MM.1S (cell line): ENCODE measurements around the gene NEURL3.
A peak's percentile ranks its signal among the peaks of the same experiment; 100 is the strongest.

Experiments used
- DNase-seq: peaks from one replicate; pipeline ENCODE4 v3.0.0-alpha.2; 2015
- H2AFZ ChIP-seq: fragments of 300-600 bp; sonication (generic); 2 replicates; pipeline ENCODE4 v1.6.0; 2016; ENCODE audit warnings: antibody characterized with exemption, low read length
- H3F3A ChIP-seq: fragments of 300-600 bp; sonication (generic); 2 replicates; pipeline ENCODE4 v1.6.1; 2016; ENCODE audit warnings: mild to moderate bottlenecking, antibody characterized with exemption, low read length, moderate library complexity, mixed read lengths; ENCODE audit not compliant: insufficient read depth
- H3K27ac ChIP-seq: fragments of 300-600 bp; sonication (generic); 2 replicates; pipeline ENCODE4 v1.5.1; 2016; ENCODE audit warnings: mild to moderate bottlenecking, low read length
- H3K27me3 ChIP-seq: fragments of 300-600 bp; sonication (generic); replicated peaks from 2 replicates; pipeline ENCODE4 v1.6.0; 2016; ENCODE audit warnings: low read length; ENCODE audit not compliant: insufficient read depth
- H3K36me3 ChIP-seq: fragments of 300-600 bp; sonication (generic); replicated peaks from 2 replicates; pipeline ENCODE4 v1.6.1; 2016; ENCODE audit warnings: mild to moderate bottlenecking, low read length, mixed read lengths; ENCODE audit not compliant: insufficient read depth
- H3K4me1 ChIP-seq: fragments of 300-600 bp; sonication (generic); 2 replicates; pipeline ENCODE4 v1.6.1; 2016; ENCODE audit warnings: low read length, mixed read lengths
- H3K4me2 ChIP-seq: fragments of 300-600 bp; sonication (generic); 2 replicates; pipeline ENCODE4 v1.6.0; 2016; ENCODE audit warnings: low read depth, low read length
- H3K4me3 ChIP-seq: fragments of 300-600 bp; sonication (generic); 2 replicates; pipeline ENCODE4 v1.5.1; 2016; ENCODE audit warnings: low read length, mixed read lengths
- H3K79me2 ChIP-seq: fragments of 300-600 bp; sonication (generic); 2 replicates; pipeline ENCODE4 v1.6.1; 2016; ENCODE audit warnings: mixed run types, low read length, mixed read lengths
- H3K9ac ChIP-seq: fragments of 300-600 bp; sonication (generic); 2 replicates; pipeline ENCODE4 v1.6.1; 2016; ENCODE audit warnings: low read length, mixed read lengths
- H3K9me2 ChIP-seq: fragments of 300-600 bp; sonication (generic); replicated peaks from 2 replicates; pipeline ENCODE4 v1.6.1; 2016; ENCODE audit warnings: mild to moderate bottlenecking, low read length, mixed read lengths; ENCODE audit not compliant: insufficient read depth
- H3K9me3 ChIP-seq: fragments of 300-600 bp; sonication (generic); replicated peaks from 2 replicates; pipeline ENCODE4 v1.6.1; 2016; ENCODE audit warnings: mild to moderate bottlenecking, low read length, mixed read lengths; ENCODE audit not compliant: insufficient read depth
- H4K20me1 ChIP-seq: fragments of 300-600 bp; sonication (generic); 2 replicates; pipeline ENCODE4 v1.6.1; 2016; ENCODE audit warnings: mild to moderate bottlenecking, low read length, moderate library complexity, mixed read lengths; ENCODE audit not compliant: insufficient read depth
- CTCF ChIP-seq: fragments of 300-600 bp; sonication (generic); IDR thresholded peaks from 2 replicates; pipeline ENCODE4 v1.5.1; 2016; ENCODE audit warnings: antibody characterized with exemption, low read length, mixed read lengths
- EZH2 ChIP-seq: fragments of 300-600 bp; sonication (generic); optimal IDR thresholded peaks from 2 replicates; pipeline ENCODE3; 2017; ENCODE audit warnings: low read depth, mild to moderate bottlenecking, antibody characterized with exemption, low read length, mixed read lengths
- EZH2phosphoT487 ChIP-seq: fragments of 300-600 bp; sonication (generic); IDR thresholded peaks from 2 replicates; pipeline ENCODE4 v1.6.1; 2018; ENCODE audit warnings: antibody characterized with exemption, low read length

NEURL3 gene

GRCh38 chr2:96530144-96530430, 24.9 kb upstream of the NEURL3 start:
- no peaks in the 10 kb centered on the region for H4K20me1 ChIP-seq
- no peak overlapping the region for H2AFZ ChIP-seq
- no peak for TF ChIP-seq EZH2
- TF ChIP-seq CTCF, result no peak
- TF ChIP-seq EZH2phosphoT487, result no peak
- no peak for DNase-seq
- peaks cover 79% of the 10 kb centered on the region for H3K4me1 ChIP-seq
- peaks cover 20% of the 10 kb centered on the region for H3K79me2 ChIP-seq
- no peak overlapping the region for H3K9ac ChIP-seq
- no peaks in the 10 kb centered on the region for H3K9me2 ChIP-seq
- no peak overlapping the region for H3K4me2 ChIP-seq
- H3K27ac ChIP-seq, result no peak overlapping the region
- no peaks in the 10 kb centered on the region for H3K27me3 ChIP-seq
- H3K9me3 ChIP-seq, result no peaks in the 10 kb centered on the region
- no peaks in the 10 kb centered on the region for H3K36me3 ChIP-seq
- H3F3A ChIP-seq, result peaks cover 72% of the 10 kb centered on the region
- no peak overlapping the region for H3K4me3 ChIP-seq

- Histone ChIP-seq H3K9ac (no peak overlapping the region), H3K9me3 (no peaks in the 10 kb centered on the region), H4K20me1 (no peaks in the 10 kb centered on the region), H2AFZ (no peak overlapping the region), H3K4me1 (peaks cover 79% of the 10 kb centered on the region), H3K79me2 (peaks cover 17% of the 10 kb centered on the region), H3K4me3 (no peak overlapping the region), H3F3A (peaks cover 67% of the 10 kb centered on the region), H3K4me2 (no peak overlapping the region), H3K27me3 (no peaks in the 10 kb centered on the region), H3K9me2 (no peaks in the 10 kb centered on the region), H3K36me3 (no peaks in the 10 kb centered on the region), H3K27ac (no peak overlapping the region)
- no peak for DNase-seq
- TF ChIP-seq EZH2 (no peak), CTCF (no peak), EZH2phosphoT487 (no peak)
Observed at GRCh38 chr2:96529376-96530143, 24.4 kb upstream of the NEURL3 start.

GRCh38 chr2:96528700-96529375, 23.7 kb upstream of the NEURL3 start:
- no peak for TF ChIP-seq EZH2
- TF ChIP-seq CTCF, result no peak
- no peak for TF ChIP-seq EZH2phosphoT487
- H3K79me2 ChIP-seq, result peaks cover 17% of the 10 kb centered on the region
- H3K4me2 ChIP-seq, result peak overlapping the region; percentile 59; the same call in 1 of the 2 replicates

More at GRCh38 chr2:96528700-96529375, 23.7 kb upstream of the NEURL3 start:
- Histone ChIP-seq H3K36me3 (no peaks in the 10 kb centered on the region), H3K9me2 (no peaks in the 10 kb centered on the region), H3K9me3 (no peaks in the 10 kb centered on the region), H2AFZ (no peak overlapping the region), H3F3A (peaks cover 67% of the 10 kb centered on the region), H3K27me3 (no peaks in the 10 kb centered on the region), H3K4me1 (peaks cover 79% of the 10 kb centered on the region), H3K9ac (0 out of 2 replicates have a peak overlapping the region, but pooled peaks have one; percentile 11), H4K20me1 (no peaks in the 10 kb centered on the region), H3K4me3 (no peak overlapping the region), H3K27ac (peak overlapping the region; percentile 100; the same call in 1 of the 2 replicates)
- DNase-seq, result no peak
